AG04450 (cell line): ENCODE results near the gene CDH6. TPM values are rescaled to one million over a fixed set of nuclear protein-coding genes. Genes with fewer than 3 reads are reported as not detected.

Experiments used
- CTCF ChIA-PET: fragments of 300-600, 350-600 bp; formaldehyde crosslinking; extraction: SDS; loops from one replicate; lab custom pipeline; 2022; ENCODE audit warnings: antibody characterized with exemption, inconsistent platforms; lab: Charles Lee
- POLR2A ChIA-PET: fragments of 350-600 bp; formaldehyde crosslinking; extraction: SDS; loops from one replicate; lab custom pipeline; 2021; ENCODE audit warnings: antibody characterized with exemption, inconsistent platforms; lab: Yijun Ruan, JAX
- DNase-seq: peaks from one replicate; pipeline ENCODE4 v3.0.0-alpha.2; 2011; ENCODE audit warnings: low read depth, low spot score
- H3K27ac ChIP-seq: one replicate; pipeline ENCODE4 v1.5.1; 2012; ENCODE audit warnings: low read depth, low read length, control low read depth
- H3K27me3 ChIP-seq: one replicate; pipeline ENCODE4 v1.6.0; 2012; ENCODE audit warnings: low read length; ENCODE audit not compliant: control insufficient read depth, insufficient read depth
- H3K4me3 ChIP-seq: 2 replicates; pipeline ENCODE4 v1.5.1; 2011; ENCODE audit warnings: mild to moderate bottlenecking, low read depth, low read length, control low read depth
- H3K9me3 ChIP-seq: 2 replicates; pipeline ENCODE4 v1.5.1; 2012; ENCODE audit warnings: low read length; ENCODE audit not compliant: control insufficient read depth, insufficient read depth
- CTCF ChIP-seq: IDR thresholded peaks from 2 replicates; pipeline ENCODE4 v1.5.1; 2011; ENCODE audit warnings: low read depth, low read length, control low read depth, inconsistent platforms
- polyA plus RNA-seq: library from polyadenylated mRNA; depleted of rRNA; stranded (reverse); fragments of >200 nt; gene quantifications from 2 replicates; pipeline ENCODE4 v1.2.3, GENCODE V29; 2011

CDH6 gene
- polyA plus RNA-seq, 1 experiment: 45.7 TPM

DNA sequence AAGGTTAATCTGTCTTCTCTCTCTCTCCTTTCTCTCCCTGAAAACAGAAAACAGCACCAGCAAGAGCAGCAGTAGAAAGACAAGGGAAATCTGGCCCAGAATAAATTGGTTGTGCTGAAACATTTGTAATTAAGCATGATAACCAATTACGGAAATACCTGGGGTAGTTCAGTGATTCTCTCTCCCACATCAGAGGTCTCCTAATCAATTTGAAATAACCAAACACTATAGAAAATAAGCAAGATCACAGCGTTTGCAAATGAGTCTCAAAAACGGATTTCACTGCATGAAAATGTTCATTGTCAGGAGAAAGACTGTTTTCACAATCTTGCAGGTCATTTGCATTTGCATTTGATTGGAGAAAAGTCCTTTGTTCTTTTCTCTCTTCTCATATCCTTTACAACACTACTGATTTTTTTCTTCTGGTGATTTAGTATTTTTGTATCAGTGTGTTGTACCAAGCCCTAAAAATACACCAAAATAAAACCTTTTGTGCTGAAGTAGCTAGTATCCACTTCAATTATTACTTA lies 36.8 kb upstream of the CDH6 start:
- Histone ChIP-seq H3K9me3 (no peaks in the 10 kb centered on the region), H3K27me3 (no peaks in the 10 kb centered on the region), H3K4me3 (no peak overlapping the region), H3K27ac (no peak overlapping the region)
- CTCF ChIA-PET: no interaction called here
- TF ChIP-seq CTCF: no peak
- DNase-seq: no peak
- POLR2A ChIA-PET: no interaction called here

- H3K4me3 ChIP-seq: no peak overlapping the region
- ChIA-PET POLR2A (no interaction called here), CTCF (interaction anchor here (1.5 kb wide), 1 partner anchor 28 kb away, joined by 3 read pairs; no protein-coding TSS in a partner anchor)
- no peak for TF ChIP-seq CTCF
- no peak overlapping the region for H3K27ac ChIP-seq
- no peaks in the 10 kb centered on the region for H3K27me3 ChIP-seq
- H3K9me3 ChIP-seq: no peaks in the 10 kb centered on the region
- no peak for DNase-seq
These were observed 35.8 kb upstream of the CDH6 start for GRCh38 chr5:31157720-31158119.

GRCh38 chr5:31158686-31159085 lies 34.8 kb upstream of the CDH6 start:
- H3K9me3 ChIP-seq: no peaks in the 10 kb centered on the region
- H3K4me3 ChIP-seq: no peak overlapping the region
- no peaks in the 10 kb centered on the region for H3K27me3 ChIP-seq
- ChIA-PET POLR2A (no interaction called here), CTCF (interaction anchor here (1.5 kb wide), 1 partner anchor 28 kb away, joined by 3 read pairs; no protein-coding TSS in a partner anchor)
- no peak for DNase-seq
- no peak for TF ChIP-seq CTCF
- H3K27ac ChIP-seq: no peak overlapping the region

GRCh38 chr5:31161781-31162181 lies 31.7 kb upstream of the CDH6 start:
- TF ChIP-seq CTCF: no peak
- CTCF ChIA-PET: no interaction called here
- H3K9me3 ChIP-seq: no peaks in the 10 kb centered on the region
- POLR2A ChIA-PET: no interaction called here
- no peak for DNase-seq
- no peaks in the 10 kb centered on the region for H3K27me3 ChIP-seq
- H3K27ac ChIP-seq: no peak overlapping the region
- no peak overlapping the region for H3K4me3 ChIP-seq

DNA sequence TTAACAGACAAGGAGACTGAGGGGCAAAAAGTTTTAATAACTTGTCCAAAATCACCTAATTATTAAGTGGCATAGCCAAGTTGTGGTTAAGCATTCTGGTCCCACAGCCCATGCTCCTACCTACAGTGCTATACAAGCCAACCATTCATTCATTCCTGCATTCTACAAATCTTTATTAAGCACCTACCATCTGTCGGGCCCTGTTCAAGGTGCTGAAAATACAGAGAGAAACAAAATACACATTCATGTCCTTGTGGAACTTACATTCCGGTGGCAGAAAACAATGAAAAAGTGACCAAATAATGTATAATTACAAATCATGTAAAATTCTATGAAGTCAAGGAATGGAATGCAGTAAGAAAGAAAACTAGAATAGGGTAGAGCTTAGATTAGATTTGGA lies 27.8 kb upstream of the CDH6 start:
- Histone ChIP-seq H3K4me3 (no peak overlapping the region), H3K27me3 (no peaks in the 10 kb centered on the region), H3K9me3 (no peaks in the 10 kb centered on the region), H3K27ac (no peak overlapping the region)
- no peak for DNase-seq
- no peak for TF ChIP-seq CTCF
- POLR2A ChIA-PET: no interaction called here
- CTCF ChIA-PET: no interaction called here
